H1 (cell line): ENCODE results near the gene RBM5. TPM values are rescaled to one million over a fixed set of nuclear protein-coding genes. Genes with fewer than 3 reads are reported as not detected.

Experiments
- CTCF ChIA-PET: fragments of 300-600 bp; sonication (Branson Sonifier 250); formaldehyde crosslinking; loops from one replicate; lab custom pipeline; 2021; ENCODE audit not compliant: partially characterized antibody; lab: Charles Lee
- POLR2A ChIA-PET: fragments of 300-600 bp; sonication (Branson Sonifier 250); formaldehyde crosslinking; loops from one replicate; lab custom pipeline; 2021; ENCODE audit warnings: inconsistent platforms; ENCODE audit not compliant: partially characterized antibody; lab: Charles Lee
- DNase-seq, 2 experiments: peaks; one replicate each; pipeline versions ENCODE4 v3.0.0 to v3.0.0-alpha.2; 2010 to 2022; ENCODE audit warnings: low spot score in 2 of 2, low read depth in 1 of 2, mixed read lengths in 1 of 2
- FAIRE-seq: peaks from 2 replicates; lab custom pipeline; 2011; peaks lifted over from hg19 to GRCh38; lab: Jason Lieb, UNC
- H2AFZ ChIP-seq: 2 replicates; pipeline ENCODE4 v1.8.1; 2012; ENCODE audit warnings: low read length, inconsistent platforms
- H2AK5ac ChIP-seq: 2 replicates; pipeline ENCODE4 v1.6.1; 2013; ENCODE audit warnings: low read depth, low read length
- H2BK120ac ChIP-seq: replicated peaks from 2 replicates; pipeline ENCODE3; 2013; ENCODE audit warnings: low read depth, low read length, inconsistent platforms
- H2BK12ac ChIP-seq: 2 replicates; pipeline ENCODE4 v1.6.1; 2013; ENCODE audit warnings: low read depth, low read length
- H2BK15ac ChIP-seq: 2 replicates; pipeline ENCODE4 v1.6.1; 2013; ENCODE audit warnings: low read length
- H2BK20ac ChIP-seq: 2 replicates; pipeline ENCODE4 v1.6.1; 2013; ENCODE audit warnings: low read length
- H2BK5ac ChIP-seq: 2 replicates; pipeline ENCODE4 v1.6.1; 2013; ENCODE audit warnings: low read depth, low read length
- H3K14ac ChIP-seq: 2 replicates; pipeline ENCODE4 v1.6.1; 2013; ENCODE audit warnings: inconsistent platforms; ENCODE audit not compliant: insufficient read length
- H3K18ac ChIP-seq: 2 replicates; pipeline ENCODE4 v1.6.1; 2013; ENCODE audit warnings: low read length; ENCODE audit errors: extremely low read depth
- H3K23ac ChIP-seq: 2 replicates; pipeline ENCODE4 v1.6.1; 2013; ENCODE audit warnings: inconsistent platforms; ENCODE audit not compliant: insufficient read length
- H3K23me2 ChIP-seq: 2 replicates; pipeline ENCODE4 v1.6.1; 2013; ENCODE audit warnings: low read depth, low read length
- H3K27ac ChIP-seq: 2 replicates; pipeline ENCODE4 v1.6.1; 2011; ENCODE audit warnings: low read depth, low read length, inconsistent platforms
- H3K27me3 ChIP-seq, 4 experiments: replicated peaks in 1 of 4; 1 replicate in 1 of 4; 2 replicates in 3 of 4; pipeline versions ENCODE4 v1.6.1 to v1.8.1; 2011 to 2013; ENCODE audit warnings: low read length in 3 of 4, mild to moderate bottlenecking in 3 of 4, inconsistent platforms in 2 of 4, mixed read lengths in 2 of 4, moderate library complexity in 1 of 4; ENCODE audit not compliant: control insufficient read depth in 3 of 4, insufficient read depth in 3 of 4; ENCODE audit errors: extremely low read depth in 1 of 4
- H3K36me3 ChIP-seq, 4 experiments: 2 replicates each; pipeline versions ENCODE4 v1.6.1 to v1.8.1; 2011 to 2013; ENCODE audit warnings: mild to moderate bottlenecking in 4 of 4, low read length in 3 of 4, moderate library complexity in 2 of 4, control low read depth in 1 of 4, inconsistent platforms in 1 of 4; ENCODE audit not compliant: insufficient read depth in 4 of 4, control insufficient read depth in 2 of 4
- H3K4ac ChIP-seq: replicated peaks from 2 replicates; pipeline ENCODE3; 2013; ENCODE audit warnings: low read length, low read depth, mixed read lengths, inconsistent platforms; ENCODE audit not compliant: insufficient read length
- H3K4me1 ChIP-seq, 4 experiments: replicated peaks in 1 of 4; 1 replicate in 1 of 4; 2 replicates in 3 of 4; pipeline versions ENCODE4 v1.6.1 to v1.8.1; 2011 to 2013; ENCODE audit warnings: low read length in 3 of 4, inconsistent platforms in 2 of 4, mixed read lengths in 1 of 4; ENCODE audit not compliant: insufficient read depth in 4 of 4, control insufficient read depth in 3 of 4
- H3K4me2 ChIP-seq, 2 experiments: 2 replicates each; pipeline versions ENCODE4 v1.6.1 to v1.8.1; 2011 to 2013; ENCODE audit warnings: low read depth in 2 of 2, low read length in 2 of 2, control low read depth in 1 of 2, inconsistent platforms in 1 of 2, mild to moderate bottlenecking in 1 of 2; ENCODE audit not compliant: insufficient read depth in 1 of 2
- H3K4me3 ChIP-seq, 4 experiments: fragments of 200-600, 300-600 bp in 1 of 4; sonication (generic), shearing (Covaris generic), sonication (Bioruptor Twin) in 1 of 4; 2 replicates each; pipeline versions ENCODE4 v1.5.1 to v1.8.1; 2011 to 2016; ENCODE audit warnings: low read length in 4 of 4, low read depth in 3 of 4, control low read depth in 2 of 4, inconsistent platforms in 2 of 4, mild to moderate bottlenecking in 2 of 4, mixed read lengths in 1 of 4, moderate library complexity in 1 of 4; ENCODE audit not compliant: insufficient read depth in 2 of 4; ENCODE audit errors: extremely low read depth in 1 of 4
- H3K56ac ChIP-seq: replicated peaks from 2 replicates; pipeline ENCODE3; 2013; ENCODE audit warnings: low read depth, mild to moderate bottlenecking, mixed read lengths, low read length, inconsistent platforms; ENCODE audit not compliant: insufficient read length
- H3K79me1 ChIP-seq: 2 replicates; pipeline ENCODE4 v1.6.1; 2013; ENCODE audit warnings: low read depth, low read length, control low read depth
- H3K79me2 ChIP-seq, 2 experiments: 2 replicates each; pipeline versions ENCODE4 v1.6.1 to v1.8.1; 2012 to 2013; ENCODE audit warnings: low read length in 2 of 2, mild to moderate bottlenecking in 2 of 2, inconsistent platforms in 1 of 2; ENCODE audit not compliant: insufficient read depth in 2 of 2, control insufficient read depth in 1 of 2
- H3K9ac ChIP-seq, 4 experiments: replicated peaks in 1 of 4; 1 replicate in 1 of 4; 2 replicates in 3 of 4; pipeline versions ENCODE4 v1.6.1 to v1.8.1; 2011 to 2013; ENCODE audit warnings: low read depth in 3 of 4, low read length in 3 of 4, control low read depth in 2 of 4, mild to moderate bottlenecking in 2 of 4, moderate library complexity in 2 of 4, inconsistent platforms in 1 of 4; ENCODE audit errors: extremely low read depth in 1 of 4
- H3K9me3 ChIP-seq, 2 experiments: 2 replicates each; pipeline versions ENCODE4 v1.6.1 to v1.8.1; 2012 to 2013; ENCODE audit warnings: mild to moderate bottlenecking in 2 of 2, moderate library complexity in 2 of 2, control low read depth in 1 of 2, inconsistent platforms in 1 of 2, low read depth in 1 of 2, low read length in 1 of 2, mixed read lengths in 1 of 2; ENCODE audit not compliant: insufficient read depth in 2 of 2
- H4K20me1 ChIP-seq, 2 experiments: replicated peaks in 1 of 2; 2 replicates each; pipeline versions ENCODE3 to v1.8.1; 2011 to 2013; ENCODE audit warnings: inconsistent platforms in 2 of 2, low read length in 2 of 2, mild to moderate bottlenecking in 1 of 2; ENCODE audit not compliant: insufficient read depth in 2 of 2, control insufficient read depth in 1 of 2
- H4K5ac ChIP-seq: 2 replicates; pipeline ENCODE4 v1.6.1; 2013; ENCODE audit warnings: low read length, low read depth, mixed read lengths, inconsistent platforms; ENCODE audit not compliant: insufficient read length
- H4K8ac ChIP-seq: 2 replicates; pipeline ENCODE4 v1.8.0; 2013; ENCODE audit warnings: mild to moderate bottlenecking, moderate library complexity, low read length, inconsistent platforms; ENCODE audit not compliant: insufficient read depth; ENCODE audit errors: extremely low read depth
- H4K91ac ChIP-seq: replicated peaks from 2 replicates; pipeline ENCODE3; 2013; ENCODE audit warnings: low read length, mixed read lengths, inconsistent platforms; ENCODE audit not compliant: insufficient read length
- RAD21 ChIP-seq, 2 experiments: IDR thresholded peaks in 1 of 2; conservative IDR thresholded peaks in 1 of 2; 2 replicates each; pipeline ENCODE4 v1.6.1; 2011; ENCODE audit warnings: low read depth in 2 of 2, low read length in 2 of 2, improper control_type of control experiment in 1 of 2, inconsistent platforms in 1 of 2, mild to moderate bottlenecking in 1 of 2, moderate library complexity in 1 of 2
- SIN3A ChIP-seq, 2 experiments: IDR thresholded peaks in 1 of 2; conservative IDR thresholded peaks in 1 of 2; 2 replicates each; pipeline ENCODE4 v1.6.1; 2011 to 2012; ENCODE audit warnings: low read length in 2 of 2, improper control_type of control experiment in 1 of 2, low read depth in 1 of 2, mild to moderate bottlenecking in 1 of 2
- WGBS, 2 experiments: shearing (Covaris generic) in 1 of 2; methylation state at CpG; one replicate each; pipeline versions ENCODE4 v1.1.6 to v1.1.7; 2013 to 2015; ENCODE audit warnings: low lambda C conversion rate in 2 of 2, mixed read lengths in 2 of 2, inconsistent platforms in 1 of 2, low coverage in 1 of 2, missing lambda C conversion rate in 1 of 2; ENCODE audit not compliant: insufficient replicate concordance in 2 of 2, insufficient coverage in 1 of 2, insufficient read length in 1 of 2; ENCODE audit errors: extremely low coverage in 1 of 2, missing lambda C conversion rate in 1 of 2; 5-methylcytosine and 5-hydroxymethylcytosine counted together
- polyA plus RNA-seq, 7 experiments: library from polyadenylated mRNA; depleted of rRNA in 3 of 7; stranded (reverse) in 5 of 7; unstranded in 2 of 7; fragments of >200 nt in 5 of 7; fragments of 200-250 nt in 2 of 7; gene quantifications; 1 replicate in 5 of 7; 2 replicates in 1 of 7; 4 replicates in 1 of 7; pipeline versions ENCODE4 v1.2.1 to v1.2.3, GENCODE V29; 2011 to 2013; ENCODE audit warnings: missing spikeins in 2 of 7, mixed read lengths in 2 of 7
- total RNA-seq: library from RNA; stranded (reverse); fragmentation: NEBNext Ultra II Directional; extraction: Animal tissue kit (Norgen Biotek cat#: 25700); gene quantifications from 2 replicates; pipeline ENCODE4 v1.2.1, GENCODE V29; 2021

Gene RBM5
- total and polyA plus RNA-seq, 2 of the 8 experiments (the other 6 are each of a cell fraction or from before 2014, with no cell fraction given) = 82.7 to 144 TPM

- Histone ChIP-seq H3K9me3 (no peaks in the 10 kb centered on the region), H3K9ac (no peak overlapping the region), H2BK12ac (0 out of 2 replicates have a peak overlapping the region, but pooled peaks have one; percentile 27), H2BK20ac (0 out of 2 replicates have a peak overlapping the region, but pooled peaks have one; percentile 32), H3K4ac (no peak overlapping the region), H4K91ac (no peak overlapping the region), H3K27me3 (no peaks in the 10 kb centered on the region; a peak in 1 of 7 replicates), H3K4me1 (peaks cover 4 to 18% (median 13%) of the 10 kb centered on the region in 4 experiments), H3K36me3 (no peaks in the 10 kb centered on the region), H2AFZ (no peak overlapping the region), H3K18ac (no peak overlapping the region), H3K56ac (no peak overlapping the region), H4K8ac (no peak overlapping the region), H2BK15ac (no peak overlapping the region), H3K14ac (no peak overlapping the region), H3K79me1 (no peaks in the 10 kb centered on the region), H2BK5ac (no peak overlapping the region), H3K23ac (no peak overlapping the region), H3K4me3 (no peak overlapping the region), H3K23me2 (no peaks in the 10 kb centered on the region), H3K4me2 (no peak overlapping the region), H4K5ac (no peak overlapping the region), H3K79me2 (no peaks in the 10 kb centered on the region), H3K27ac (no peak overlapping the region), H4K20me1 (no peaks in the 10 kb centered on the region), H2AK5ac (no peak overlapping the region), H2BK120ac (no peak overlapping the region)
- ChIA-PET POLR2A (interaction anchor here (0.8 to 1.6 kb wide), 2 partner anchors 8 to 17 kb away, joined by 3 to 4 read pairs; no protein-coding TSS in a partner anchor), CTCF (interaction anchor here (0.6 to 20.9 kb wide), 13 partner anchors 9 to 452 kb away, joined by 3 to 591 read pairs (median 4); partner anchors contain the start of gene GNAT1)
- no peak for DNase-seq
- TF ChIP-seq RAD21 (IDR thresholded peaks at IDR 0.05 in 1 of 2, conservative IDR thresholded peaks at IDR 0.05 in 1 of 2; ENCODE audit: low read depth in 2 of 2, low read length in 2 of 2) = no peak
- TF ChIP-seq SIN3A (conservative IDR thresholded peaks at IDR 0.05 in 1 of 2, IDR thresholded peaks at IDR 0.05 in 1 of 2; ENCODE audit: low read depth in 1 of 2, low read length in 2 of 2) = peak; percentile 42 to 71; a peak in 1 of 4 replicates
- 89% methylated on average over 2 of the region's 2 CpGs; no CpG with 5 or more reads in 1 of the 2 experiments for WGBS, 2 experiments
- no peak for FAIRE-seq
Measured at GRCh38 chr3:50130436-50130835, 41.7 kb downstream of the RBM5 start.
